ENCODE data around the gene UNC79. TPM values are rescaled to one million over a fixed set of nuclear protein-coding genes. Genes with fewer than 3 reads are reported as not detected.

The UNC79 gene
- total RNA-seq, 1 experiment from 2014 or later: 0.05 TPM

- no TSS peak for BruUV-seq (replicated peaks)
- no peak for ATAC-seq
These were observed 244.9 kb downstream of the UNC79 start for GRCh38 chr14:93675651-93676050.

DNA sequence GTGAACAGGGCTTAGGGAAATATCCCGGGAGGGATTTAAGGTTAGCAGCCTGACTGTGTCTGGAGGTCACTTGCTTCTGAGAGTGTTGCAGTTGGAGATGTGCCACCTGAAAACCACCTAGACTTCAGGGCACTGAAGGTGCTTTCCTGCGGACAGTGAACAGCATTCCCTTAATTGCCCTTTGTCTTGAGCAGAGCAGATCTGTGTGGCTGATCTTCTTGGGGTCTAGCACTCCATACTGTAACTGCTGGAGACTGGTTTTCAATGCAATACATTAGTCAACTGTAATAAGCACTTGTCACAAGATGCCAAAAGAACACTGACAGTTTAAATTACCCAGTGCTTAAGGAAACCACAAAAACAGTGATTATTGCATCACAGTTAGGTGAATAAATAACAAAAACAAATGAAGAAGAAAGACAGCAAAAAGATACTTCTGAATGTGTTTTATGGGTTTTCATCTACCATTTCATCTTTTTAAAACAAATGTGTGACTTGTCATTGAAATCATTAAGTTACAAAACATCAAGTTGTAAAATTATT, 245.7 kb downstream of the UNC79 start:
- Histone ChIP-seq H3K36me3 (ENCODE audit: control insufficient read depth, insufficient read depth, low read length) (no peaks in the 10 kb centered on the region), H3K9me3 (ENCODE audit: control insufficient read depth, insufficient read depth, low read depth, low read length) (no peaks in the 10 kb centered on the region), H3K27me3 (ENCODE audit: control insufficient read depth, insufficient read depth, low read length) (no peaks in the 10 kb centered on the region), H3K27ac (ENCODE audit: low read length) (no peak overlapping the region), H3K4me1 (ENCODE audit: control insufficient read depth, insufficient read depth, low read length) (no peaks in the 10 kb centered on the region), H3K4me3 (ENCODE audit: low read depth in 2 of 2, low read length in 2 of 2) (no peak overlapping the region)
- BruUV-seq (replicated peaks): no TSS peak
- ATAC-seq: no peak
- intact Hi-C loops (cut with micrococcal nuclease; ENCODE audit: unreplicated experiment): no loop called here
- in situ Hi-C loops (cut with HindIII; ENCODE audit: low pct_unique_long_range_greater_than_20kb, low sequenced_read_pairs): no loop called here
- POLR2A ChIA-PET: no interaction called here
- DNase-seq (ENCODE audit: low read depth, low spot score): no peak
- CTCF ChIA-PET: no interaction called here
- TF ChIP-seq POLR2AphosphoS5 (IDR thresholded peaks at IDR 0.05; ENCODE audit: low read depth, low read length) (no peak), SIN3A (IDR thresholded peaks at IDR 0.05; ENCODE audit: borderline replicate concordance, insufficient read depth, low read depth, low read length) (no peak), TCF7L2 (IDR thresholded peaks at IDR 0.05; ENCODE audit: low read depth, low read length) (no peak), CTCF (IDR thresholded peaks at IDR 0.05) (no peak)
- TF ChIP-seq, protein P1, sequence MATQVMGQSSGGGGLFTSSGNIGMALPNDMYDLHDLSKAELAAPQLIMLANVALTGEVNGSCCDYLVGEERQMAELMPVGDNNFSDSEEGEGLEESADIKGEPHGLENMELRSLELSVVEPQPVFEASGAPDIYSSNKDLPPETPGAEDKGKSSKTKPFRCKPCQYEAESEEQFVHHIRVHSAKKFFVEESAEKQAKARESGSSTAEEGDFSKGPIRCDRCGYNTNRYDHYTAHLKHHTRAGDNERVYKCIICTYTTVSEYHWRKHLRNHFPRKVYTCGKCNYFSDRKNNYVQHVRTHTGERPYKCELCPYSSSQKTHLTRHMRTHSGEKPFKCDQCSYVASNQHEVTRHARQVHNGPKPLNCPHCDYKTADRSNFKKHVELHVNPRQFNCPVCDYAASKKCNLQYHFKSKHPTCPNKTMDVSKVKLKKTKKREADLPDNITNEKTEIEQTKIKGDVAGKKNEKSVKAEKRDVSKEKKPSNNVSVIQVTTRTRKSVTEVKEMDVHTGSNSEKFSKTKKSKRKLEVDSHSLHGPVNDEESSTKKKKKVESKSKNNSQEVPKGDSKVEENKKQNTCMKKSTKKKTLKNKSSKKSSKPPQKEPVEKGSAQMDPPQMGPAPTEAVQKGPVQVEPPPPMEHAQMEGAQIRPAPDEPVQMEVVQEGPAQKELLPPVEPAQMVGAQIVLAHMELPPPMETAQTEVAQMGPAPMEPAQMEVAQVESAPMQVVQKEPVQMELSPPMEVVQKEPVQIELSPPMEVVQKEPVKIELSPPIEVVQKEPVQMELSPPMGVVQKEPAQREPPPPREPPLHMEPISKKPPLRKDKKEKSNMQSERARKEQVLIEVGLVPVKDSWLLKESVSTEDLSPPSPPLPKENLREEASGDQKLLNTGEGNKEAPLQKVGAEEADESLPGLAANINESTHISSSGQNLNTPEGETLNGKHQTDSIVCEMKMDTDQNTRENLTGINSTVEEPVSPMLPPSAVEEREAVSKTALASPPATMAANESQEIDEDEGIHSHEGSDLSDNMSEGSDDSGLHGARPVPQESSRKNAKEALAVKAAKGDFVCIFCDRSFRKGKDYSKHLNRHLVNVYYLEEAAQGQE (IDR thresholded peaks at IDR 0.05; ENCODE audit: insufficient read depth in 1 of 2, low read depth in 2 of 2, low read length in 1 of 2): no peak

More at GRCh38 chr14:93675651-93676050, 244.9 kb downstream of the UNC79 start:
- no peaks in the 10 kb centered on the region for H3K9me3 ChIP-seq (ENCODE audit: control insufficient read depth, insufficient read depth, low read depth, low read length)
- H3K27ac ChIP-seq (ENCODE audit: low read length): no peak overlapping the region
- intact Hi-C loops (cut with micrococcal nuclease; ENCODE audit: unreplicated experiment) (no loop called here), in situ Hi-C loops (cut with HindIII; ENCODE audit: low pct_unique_long_range_greater_than_20kb, low sequenced_read_pairs) (no loop called here)
- H3K36me3 ChIP-seq (ENCODE audit: control insufficient read depth, insufficient read depth, low read length): no peaks in the 10 kb centered on the region
- POLR2A ChIA-PET: no interaction called here
- CTCF ChIA-PET: no interaction called here
- peaks cover 2% of the 10 kb centered on the region; the same call in 1 of the 2 replicates for H3K27me3 ChIP-seq (ENCODE audit: control insufficient read depth, insufficient read depth, low read length)
- TF ChIP-seq TCF7L2 (IDR thresholded peaks at IDR 0.05; ENCODE audit: low read depth, low read length): no peak
- no peak for TF ChIP-seq CTCF (IDR thresholded peaks at IDR 0.05)
- TF ChIP-seq, protein P1 (IDR thresholded peaks at IDR 0.05; ENCODE audit: insufficient read depth in 1 of 2, low read depth in 2 of 2, low read length in 1 of 2): no peak
- TF ChIP-seq POLR2AphosphoS5 (IDR thresholded peaks at IDR 0.05; ENCODE audit: low read depth, low read length): no peak
- TF ChIP-seq SIN3A (IDR thresholded peaks at IDR 0.05; ENCODE audit: borderline replicate concordance, insufficient read depth, low read depth, low read length): no peak
- no peak for DNase-seq (ENCODE audit: low read depth, low spot score)
- H3K4me1 ChIP-seq (ENCODE audit: control insufficient read depth, insufficient read depth, low read length): no peaks in the 10 kb centered on the region
- H3K4me3 ChIP-seq (ENCODE audit: low read depth in 2 of 2, low read length in 2 of 2): no peak overlapping the region
